GM12801 (cell line): Measurements from ENCODE around the gene SPATA45.

ENCODE experiments used
- TF ChIP-seq, protein P1 (sequence below): IDR thresholded peaks from one replicate; pipeline ENCODE4 v1.5.1; 2011; ENCODE audit warnings: control low read depth; ENCODE audit not compliant: insufficient read length; ENCODE audit errors: extremely low read depth

SPATA45 gene

DNA sequence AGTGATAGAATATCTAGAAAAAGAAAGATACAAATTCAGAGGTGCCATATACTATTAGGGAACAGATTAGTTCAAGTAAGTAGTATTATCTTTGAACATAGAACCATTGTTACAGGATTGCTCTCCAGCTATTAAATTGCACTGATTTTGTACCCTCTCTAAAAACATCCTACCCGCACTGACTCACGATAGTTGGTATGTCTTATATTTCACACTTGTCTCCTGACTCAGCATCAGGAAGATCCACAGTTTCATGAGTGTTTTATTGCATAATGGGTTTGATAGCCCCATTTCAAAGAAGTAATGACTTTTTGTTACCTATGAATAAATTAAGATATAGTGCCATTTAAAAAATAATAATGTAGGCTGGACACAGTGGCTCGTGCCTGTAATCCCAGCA, 49.8 kb downstream of the SPATA45 start:
- TF ChIP-seq, protein P1, sequence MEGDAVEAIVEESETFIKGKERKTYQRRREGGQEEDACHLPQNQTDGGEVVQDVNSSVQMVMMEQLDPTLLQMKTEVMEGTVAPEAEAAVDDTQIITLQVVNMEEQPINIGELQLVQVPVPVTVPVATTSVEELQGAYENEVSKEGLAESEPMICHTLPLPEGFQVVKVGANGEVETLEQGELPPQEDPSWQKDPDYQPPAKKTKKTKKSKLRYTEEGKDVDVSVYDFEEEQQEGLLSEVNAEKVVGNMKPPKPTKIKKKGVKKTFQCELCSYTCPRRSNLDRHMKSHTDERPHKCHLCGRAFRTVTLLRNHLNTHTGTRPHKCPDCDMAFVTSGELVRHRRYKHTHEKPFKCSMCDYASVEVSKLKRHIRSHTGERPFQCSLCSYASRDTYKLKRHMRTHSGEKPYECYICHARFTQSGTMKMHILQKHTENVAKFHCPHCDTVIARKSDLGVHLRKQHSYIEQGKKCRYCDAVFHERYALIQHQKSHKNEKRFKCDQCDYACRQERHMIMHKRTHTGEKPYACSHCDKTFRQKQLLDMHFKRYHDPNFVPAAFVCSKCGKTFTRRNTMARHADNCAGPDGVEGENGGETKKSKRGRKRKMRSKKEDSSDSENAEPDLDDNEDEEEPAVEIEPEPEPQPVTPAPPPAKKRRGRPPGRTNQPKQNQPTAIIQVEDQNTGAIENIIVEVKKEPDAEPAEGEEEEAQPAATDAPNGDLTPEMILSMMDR, result no peak

- TF ChIP-seq, protein P1, result no peak
Measured at GRCh38 chr1:212794561-212795014, 52.9 kb downstream of the SPATA45 start.

GRCh38 chr1:212792396-212792908, 55.0 kb downstream of the SPATA45 start:
- TF ChIP-seq, protein P1, result no peak

- TF ChIP-seq, protein P1, result no peak
Measured at GRCh38 chr1:212791676-212792395, 55.6 kb downstream of the SPATA45 start, which contains the start of the genes NSL1 and TATDN3. Gene NSL1, minus strand, starts transcription at chr1:212791777. Its CDS starts 14 bp downstream, at chr1:212791763. Gene TATDN3, plus strand, starts transcription at chr1:212791894. Its CDS starts 28 bp downstream, at chr1:212791922.

- TF ChIP-seq, protein P1, result no peak
Measured at GRCh38 chr1:212791261-212791675, 56.2 kb downstream of the SPATA45 start.

GRCh38 chr1:212785871-212786270, 61.6 kb downstream of the SPATA45 start:
- TF ChIP-seq, protein P1, result no peak

GRCh38 chr1:212783976-212784375, 63.5 kb downstream of the SPATA45 start:
- TF ChIP-seq, protein P1, result no peak
